Hematopoietic multipotent progenitor cell treated with erythropoietin and hydrocortisone succinate and interleukin-3 and kit ligand, for 6 days (in vitro differentiated cells): ENCODE data around the gene LGR6.
"Not testable (repeated sequence)": the region's sequence is repeated elsewhere in the genome, so short reads cannot be mapped to it uniquely, and the experiment has no call there.

Experiments used
- DNase-seq: peaks from one replicate; pipeline ENCODE4 v3.0.0-alpha.2; 2015

The LGR6 gene

DNA sequence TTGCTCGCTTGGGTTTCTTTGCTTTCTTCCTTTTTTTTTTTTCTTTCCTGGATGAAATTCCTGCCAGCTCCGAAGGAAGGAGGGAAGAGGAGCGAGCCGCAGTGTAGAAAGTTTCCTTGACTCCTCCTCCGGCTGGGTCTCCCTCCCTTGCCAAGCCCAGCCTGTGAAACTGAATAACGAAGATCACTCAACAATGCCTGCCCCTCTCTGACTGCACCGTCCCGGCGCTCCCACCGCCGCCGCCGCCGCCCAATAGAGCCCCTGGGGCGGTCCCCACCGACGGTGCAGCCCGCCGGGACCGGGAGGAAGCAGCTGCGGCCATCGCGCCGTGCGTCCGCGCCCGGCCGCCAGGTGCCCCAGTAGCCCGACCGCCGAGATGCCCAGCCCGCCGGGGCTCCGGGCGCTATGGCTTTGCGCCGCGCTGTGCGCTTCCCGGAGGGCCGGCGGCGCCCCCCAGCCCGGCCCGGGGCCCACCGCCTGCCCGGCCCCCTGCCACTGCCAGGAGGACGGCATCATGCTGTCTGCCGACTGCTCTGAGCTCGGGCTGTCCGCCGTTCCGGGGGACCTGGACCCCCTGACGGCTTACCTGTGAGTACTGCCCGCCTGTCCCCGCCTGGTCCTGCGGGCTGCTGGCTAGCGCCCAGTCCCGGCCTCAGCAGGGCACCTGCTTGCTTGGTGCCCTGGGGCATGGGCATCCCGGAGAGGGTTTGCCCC is at the start of gene LGR6:
Gene LGR6 (plus strand): TSS at position 186 of the 714 bp plus-strand sequence. CDS start 191 bp downstream, at position 377.
- DNase-seq, result no peak

- DNase-seq, result peak; percentile 75
These were observed 49.1 kb upstream of the LGR6 start, which contains the start of gene ARL8A for GRCh38 chr1:202144402-202145067. Gene ARL8A, minus strand, starts transcription at chr1:202144737. Its CDS starts 165 bp downstream, at chr1:202144572.

GRCh38 chr1:202145068-202145743 is 48.4 kb upstream of the LGR6 start:
- DNase-seq, result peak; percentile 58

DNA sequence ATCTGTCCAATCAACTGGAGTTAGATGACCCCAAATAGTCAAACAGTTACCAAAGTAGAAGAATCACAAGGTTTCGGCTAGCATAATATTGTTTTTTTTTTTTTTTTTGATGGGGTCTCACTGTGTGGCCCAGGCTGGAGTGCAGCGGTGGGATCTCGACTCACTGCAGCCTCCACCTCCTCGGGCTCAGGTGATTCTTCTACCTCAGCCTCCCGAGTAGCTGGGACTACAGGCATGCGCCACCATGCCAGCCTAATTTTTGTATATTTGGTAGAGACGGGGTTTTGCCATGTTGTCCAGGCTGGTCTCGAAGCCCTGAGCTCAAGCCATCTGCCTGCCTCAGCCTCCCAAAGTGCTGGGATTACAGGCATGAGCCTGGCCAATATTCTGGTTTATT is 47.9 kb upstream of the LGR6 start:
- not testable (repeated sequence) for DNase-seq

DNA sequence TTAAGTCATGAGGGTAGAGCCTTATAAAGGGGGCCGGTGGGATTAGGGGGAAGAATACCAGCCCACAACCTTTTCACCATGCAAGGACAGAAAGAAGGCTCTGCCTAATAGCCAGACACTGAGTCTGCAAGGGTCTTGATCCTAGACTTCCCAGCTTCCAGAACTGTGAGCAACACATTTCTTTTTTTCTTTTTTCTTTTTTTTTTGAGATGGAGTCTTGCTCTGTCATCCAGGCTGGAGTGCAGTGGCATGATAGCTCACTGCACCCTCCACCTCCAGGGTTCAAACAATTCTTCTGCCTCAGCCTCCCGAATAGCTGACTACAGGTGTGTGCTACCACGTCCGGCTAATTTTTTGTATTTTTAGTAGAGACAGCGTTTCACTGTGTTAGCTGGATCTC is 47.3 kb upstream of the LGR6 start:
- no peak for DNase-seq

DNA sequence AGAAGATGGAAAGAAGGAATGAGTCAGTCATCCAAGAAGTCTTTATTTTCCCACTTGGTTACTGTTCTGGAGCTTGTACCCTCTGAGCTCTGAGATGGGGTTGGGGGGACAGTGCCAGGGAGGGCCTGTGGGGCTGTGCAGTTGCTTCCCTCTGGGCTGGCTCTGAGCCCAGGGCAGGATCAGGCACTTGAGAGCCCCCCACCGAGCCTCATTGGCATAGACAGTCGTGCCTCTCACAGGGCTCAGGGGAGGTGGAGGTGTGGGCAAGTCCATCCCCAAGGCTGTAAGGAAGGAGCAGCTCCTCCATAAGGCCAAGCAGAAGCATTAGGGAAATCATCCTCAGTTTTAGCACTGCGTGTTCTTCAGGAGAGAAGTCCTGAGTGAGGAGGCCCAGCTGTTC is 46.6 kb upstream of the LGR6 start:
- no peak for DNase-seq

GRCh38 chr1:202148391-202148790 is 45.2 kb upstream of the LGR6 start:
- DNase-seq, result no peak

DNA sequence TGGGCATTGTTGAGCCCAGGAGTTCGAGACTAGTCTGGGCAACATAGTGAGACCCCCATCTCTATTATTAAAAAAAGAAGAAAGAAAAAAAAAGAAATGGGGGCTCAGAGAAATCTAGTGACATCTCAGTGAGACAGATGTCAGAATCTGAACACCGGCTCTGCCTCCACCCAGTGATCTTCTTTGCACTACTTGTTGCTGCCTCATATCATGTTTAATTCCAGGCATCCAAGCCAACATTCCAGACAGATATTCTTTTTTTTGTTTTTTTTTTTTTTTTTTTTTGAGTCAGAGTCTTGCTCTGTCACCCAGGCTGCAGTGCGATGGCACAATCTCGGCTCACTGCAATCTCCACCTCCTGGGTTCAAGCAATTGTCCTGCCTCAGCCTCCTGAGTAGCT is 44.0 kb upstream of the LGR6 start:
- DNase-seq, result no peak

GRCh38 chr1:202150187-202150586 is 43.4 kb upstream of the LGR6 start:
- no peak for DNase-seq

- peak; percentile 32 for DNase-seq
These were observed 43.0 kb upstream of the LGR6 start for GRCh38 chr1:202150602-202151001.

DNA sequence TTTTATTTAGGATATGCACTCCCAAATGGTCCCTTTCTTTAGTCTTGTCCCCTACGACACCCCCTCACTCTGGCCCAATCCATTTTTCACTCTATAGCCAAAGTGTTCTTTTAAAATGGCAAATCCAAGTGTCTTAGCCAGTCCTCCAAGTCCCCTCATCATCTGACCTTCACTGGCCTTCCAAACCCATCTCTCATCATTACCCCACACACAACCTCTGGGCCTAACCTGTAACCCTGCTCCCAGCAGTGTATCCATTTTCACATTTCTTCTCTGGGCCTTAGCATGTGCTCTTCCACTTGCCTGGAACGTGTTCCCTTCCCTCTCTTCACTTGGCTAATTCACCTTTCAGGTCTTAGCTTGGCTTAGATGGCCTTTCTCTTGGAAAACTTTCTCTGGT is 42.6 kb upstream of the LGR6 start:
- no peak for DNase-seq

- DNase-seq, result no peak
These were observed 41.2 kb upstream of the LGR6 start for GRCh38 chr1:202152399-202152798.

DNA sequence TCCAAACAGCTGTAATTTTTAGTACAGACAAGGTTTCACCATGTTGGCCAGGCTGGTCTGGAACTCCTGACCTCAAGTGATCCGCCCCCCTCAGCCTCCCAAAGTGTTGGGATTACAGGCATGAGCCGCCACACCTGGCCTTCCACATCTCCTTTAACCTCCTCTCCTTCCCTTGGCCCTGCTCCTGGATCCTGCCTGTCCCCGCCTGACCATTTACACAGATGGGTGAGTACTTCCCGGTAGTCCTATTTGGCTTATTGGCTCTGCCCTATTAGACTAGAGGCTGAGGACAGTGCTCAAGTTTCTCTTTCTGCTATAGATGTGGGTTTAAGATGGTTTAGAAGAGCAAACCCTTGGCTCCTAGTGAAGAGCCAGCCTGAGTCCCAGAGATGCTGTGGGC is 40.3 kb upstream of the LGR6 start:
- DNase-seq, result no peak

DNA sequence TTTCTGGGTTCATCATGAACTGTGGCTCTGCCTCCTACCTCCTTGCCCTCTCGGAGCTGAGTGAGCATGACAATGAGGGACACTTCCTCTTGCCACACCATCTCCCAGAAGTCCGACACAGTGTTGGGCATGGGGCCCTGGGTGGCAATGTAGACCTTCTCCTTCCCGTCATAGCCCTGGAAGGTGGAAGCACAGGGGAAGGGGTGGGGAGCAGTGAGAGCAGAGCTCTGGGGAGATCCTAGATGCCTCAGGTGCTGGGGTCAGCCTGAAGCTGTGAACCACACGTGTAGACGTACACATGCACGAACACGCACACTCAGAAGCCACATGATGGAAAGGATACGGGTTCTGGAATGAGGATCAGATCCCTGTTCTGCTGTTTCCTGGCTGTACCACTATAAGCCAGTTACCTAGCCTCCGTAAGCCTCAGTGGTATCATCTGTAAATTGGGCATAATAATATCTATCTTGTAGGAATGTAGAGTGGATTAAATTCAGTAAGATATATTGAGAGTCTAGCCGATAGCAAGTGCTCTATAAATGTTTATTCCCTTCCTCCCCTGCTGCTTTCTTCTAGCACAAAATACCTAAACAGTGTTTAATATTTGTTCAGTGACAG is 39.3 kb upstream of the LGR6 start:
- DNase-seq, result no peak

DNA sequence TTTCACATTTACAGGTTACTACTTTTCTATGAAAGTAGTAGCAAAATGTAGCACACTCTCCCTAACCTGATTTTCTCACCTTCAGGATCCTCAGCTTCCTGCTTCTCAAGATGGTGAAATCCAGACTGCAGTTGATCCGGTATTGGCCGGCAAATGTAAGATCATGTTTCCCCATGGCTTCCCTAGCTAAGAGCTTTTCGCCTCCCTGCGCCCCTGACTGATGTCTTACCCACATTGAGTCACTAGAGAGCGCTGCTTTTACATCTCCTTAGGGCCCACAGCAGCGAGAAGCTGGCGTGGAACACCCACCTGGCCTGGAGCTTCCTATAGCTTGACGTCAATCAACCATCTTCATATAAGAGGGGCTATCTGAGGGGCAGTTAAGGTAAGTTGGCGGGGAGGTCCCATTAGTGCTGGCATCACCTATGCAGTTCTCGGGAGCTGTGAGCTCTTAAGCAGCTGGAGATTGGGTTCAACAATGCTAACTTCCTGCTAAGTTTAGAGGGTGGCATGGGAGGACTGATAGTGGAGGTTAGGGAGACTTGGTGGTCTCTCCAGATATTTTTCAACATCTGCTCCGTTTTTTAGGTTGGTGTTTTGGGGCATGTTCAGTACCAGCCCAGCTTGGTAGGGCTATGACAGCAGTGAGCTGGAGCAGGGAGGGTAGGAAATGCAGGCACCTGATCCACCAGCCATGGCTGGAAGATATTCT is 38.7 kb upstream of the LGR6 start:
- peak; percentile 81 for DNase-seq

DNA sequence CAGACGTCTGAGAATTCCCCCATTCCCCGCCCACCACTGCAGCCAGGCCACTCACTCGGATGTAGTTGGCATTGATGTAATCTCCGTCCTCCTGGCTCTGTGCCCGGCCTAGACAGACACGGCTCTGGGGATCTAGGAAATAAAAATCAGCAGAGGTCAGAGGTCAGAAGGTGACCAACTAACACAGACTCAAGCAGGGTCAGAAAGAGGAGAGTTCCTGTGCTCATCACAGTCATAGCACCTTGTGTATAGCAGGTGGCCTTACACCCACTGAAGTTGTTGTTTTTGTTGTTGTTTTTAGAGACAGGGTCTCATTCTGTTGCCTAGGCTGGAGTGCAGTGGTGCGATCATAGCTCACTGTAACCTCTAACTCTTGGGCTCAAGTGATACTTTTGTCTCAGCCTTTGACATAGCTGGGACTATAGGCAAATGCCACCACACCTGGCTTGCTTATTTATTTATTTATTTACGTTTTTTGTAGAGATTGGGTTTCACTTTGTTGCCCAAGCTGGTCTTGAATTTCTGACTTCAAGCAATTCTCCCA is 38.0 kb upstream of the LGR6 start:
- DNase-seq, result peak; percentile 84

- DNase-seq, result no peak
These were observed 37.0 kb upstream of the LGR6 start for GRCh38 chr1:202156590-202156989.

DNA sequence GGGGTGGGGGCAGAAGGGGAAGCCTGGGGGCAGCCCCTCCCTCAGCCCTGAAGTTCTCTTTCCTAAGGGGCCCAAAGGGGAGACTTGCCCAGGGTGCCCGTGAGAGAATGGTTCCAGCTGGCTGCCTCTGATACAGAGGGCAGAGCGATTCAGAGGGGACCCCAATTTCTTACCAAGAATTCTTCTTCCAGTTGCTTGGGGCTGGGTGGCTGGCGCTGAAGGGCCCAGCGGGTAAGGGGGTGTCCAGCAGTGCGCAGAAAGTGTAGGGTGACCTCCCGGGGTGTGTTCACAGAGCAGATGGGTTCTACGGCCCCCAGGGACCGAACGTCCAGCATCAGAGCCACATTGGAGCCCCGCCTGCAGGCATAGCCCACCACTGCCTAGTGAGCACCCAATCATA is 35.7 kb upstream of the LGR6 start:
- no peak for DNase-seq

- DNase-seq, result peak; percentile 82
These were observed 34.6 kb upstream of the LGR6 start for GRCh38 chr1:202158810-202159533.

GRCh38 chr1:202159534-202160371 is 33.8 kb upstream of the LGR6 start:
- peak; percentile 91 for DNase-seq
